Naive thymus-derived CD4-positive, alpha-beta T cell (primary cell): ENCODE results near the gene GPR89B. TPM values are rescaled to one million over a fixed set of nuclear protein-coding genes. Genes with fewer than 3 reads are reported as not detected.
"Not testable (repeated sequence)": the region's sequence is repeated elsewhere in the genome, so short reads cannot be mapped to it uniquely, and the experiment has no call there.

ENCODE experiments used
- ATAC-seq: fragments of 150-1000 bp; cut with Tn5 transposase; 2 replicates; pipeline ENCODE4 v1.10.0; 2021; ENCODE audit warnings: mild to moderate bottlenecking, moderate library complexity
- CTCF ChIA-PET: fragments of 350-600 bp; sonication (Branson Sonifier 250); formaldehyde crosslinking; loops from one replicate; lab custom pipeline; 2021; ENCODE audit warnings: antibody characterized with exemption; lab: Charles Lee
- POLR2A ChIA-PET: fragments of 350-600 bp; sonication (Branson Sonifier 250); formaldehyde crosslinking; loops from one replicate; lab custom pipeline; 2021; ENCODE audit warnings: antibody characterized with exemption, inconsistent platforms; lab: Charles Lee
- DNase-seq, 9 donors: peaks; one replicate each; pipeline versions ENCODE4 v3.0.0 to v3.0.0-alpha.2; 2020 to 2022; ENCODE audit warnings: mixed read lengths in 1 of 9
- H3K27ac ChIP-seq: one replicate; pipeline ENCODE4 v1.7.0; 2013; ENCODE audit warnings: mild to moderate bottlenecking, low read depth, low read length, moderate library complexity
- H3K27me3 ChIP-seq, 2 donors: one replicate each; pipeline ENCODE4 v1.7.0; 2013; ENCODE audit warnings: low read length in 2 of 2, mild to moderate bottlenecking in 2 of 2, moderate library complexity in 2 of 2; ENCODE audit not compliant: control insufficient read depth in 2 of 2, insufficient read depth in 2 of 2
- H3K36me3 ChIP-seq, 3 experiments: 1 replicate in 2 of 3; 2 replicates in 1 of 3; pipeline ENCODE4 v1.7.0; 2013; ENCODE audit warnings: low read length in 3 of 3, mild to moderate bottlenecking in 3 of 3, moderate library complexity in 1 of 3; ENCODE audit not compliant: insufficient read depth in 3 of 3, control insufficient read depth in 2 of 3
- H3K4me1 ChIP-seq, 2 donors: one replicate each; pipeline ENCODE4 v1.7.0; 2013; ENCODE audit warnings: low read length in 2 of 2, mild to moderate bottlenecking in 2 of 2, moderate library complexity in 1 of 2; ENCODE audit not compliant: control insufficient read depth in 2 of 2, insufficient read depth in 2 of 2
- H3K4me3 ChIP-seq: 2 replicates; pipeline ENCODE4 v1.7.0; 2013; ENCODE audit warnings: mild to moderate bottlenecking, low read length
- H3K9me3 ChIP-seq, 3 experiments: 1 replicate in 2 of 3; 2 replicates in 1 of 3; pipeline ENCODE4 v1.7.0; 2013; ENCODE audit warnings: low read length in 3 of 3; ENCODE audit not compliant: control insufficient read depth in 2 of 3
- H3K27ac Mint-ChIP-seq, 9 donors: one replicate each; pipeline ENCODE4 v1.8.0; 2020 to 2022; ENCODE audit warnings: mixed read lengths in 9 of 9, mild to moderate bottlenecking in 8 of 9, moderate library complexity in 5 of 9, inconsistent platforms in 2 of 9
- H3K27me3 Mint-ChIP-seq, 5 donors: one replicate each; pipeline ENCODE4 v1.8.0; 2021 to 2022; ENCODE audit warnings: mixed read lengths in 5 of 5, mild to moderate bottlenecking in 1 of 5
- H3K36me3 Mint-ChIP-seq, 5 donors: one replicate each; pipeline ENCODE4 v1.8.0; 2020 to 2022; ENCODE audit warnings: mixed read lengths in 5 of 5, mild to moderate bottlenecking in 3 of 5, inconsistent platforms in 1 of 5
- H3K4me1 Mint-ChIP-seq, 7 donors: one replicate each; pipeline ENCODE4 v1.8.0; 2020 to 2022; ENCODE audit warnings: mixed read lengths in 7 of 7, mild to moderate bottlenecking in 3 of 7, inconsistent platforms in 1 of 7
- H3K4me3 Mint-ChIP-seq, 10 donors: one replicate each; pipeline ENCODE4 v1.8.0; 2020 to 2022; ENCODE audit warnings: mild to moderate bottlenecking in 10 of 10, mixed read lengths in 10 of 10, moderate library complexity in 6 of 10, inconsistent platforms in 2 of 10
- H3K9me3 Mint-ChIP-seq, 11 donors: one replicate each; pipeline ENCODE4 v1.8.0; 2020 to 2022; ENCODE audit warnings: mixed read lengths in 11 of 11, mild to moderate bottlenecking in 4 of 11, inconsistent platforms in 1 of 11, moderate library complexity in 1 of 11
- intact Hi-C, 2 donors: fragments of 100-400 bp; cut with micrococcal nuclease; formaldehyde crosslinking; loops; one replicate each; pipeline ENCODE4 v1.15.1; 2023
- polyA plus RNA-seq, 2 donors: library from polyadenylated mRNA; unstranded; fragments of 300-500 nt; fragmentation: Illumina TruSeq; gene quantifications; one replicate each; pipeline ENCODE4 v1.2.3, GENCODE V29; 2021
- total RNA-seq, 6 experiments: library from RNA in 5 of 6; stranded (reverse) in 5 of 6; gene quantifications; 1 replicate in 5 of 6; 2 replicates in 1 of 6; pipeline ENCODE4 v1.2.3 and lab custom pipeline; 2021 to 2026

GPR89B gene
- total and polyA plus RNA-seq, 7 experiments from 2014 or later = 13.3 to 36.6 (median 21.5) TPM

DNA sequence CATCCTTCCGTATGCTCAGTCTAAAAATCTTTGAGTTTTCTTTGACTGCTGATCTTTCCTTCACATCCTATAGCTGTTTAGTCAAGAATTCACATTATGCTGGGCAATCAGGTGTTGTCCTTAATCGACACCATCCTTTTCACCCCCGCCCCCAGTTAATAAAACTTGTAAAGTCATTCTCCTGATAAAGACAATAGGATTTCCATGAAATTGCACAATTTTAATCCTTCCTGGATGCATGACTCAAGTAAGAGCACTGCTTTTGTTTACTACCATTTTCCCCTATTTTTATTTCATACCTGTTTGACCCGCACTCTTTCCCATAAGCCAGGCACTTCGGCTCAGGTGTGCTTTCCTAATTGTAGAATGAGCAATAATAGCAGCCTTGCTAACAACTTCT, 96.7 kb downstream of the GPR89B start:
- H3K36me3 Mint-ChIP-seq, H3K27me3 ChIP-seq, CTCF ChIA-PET, H3K9me3 Mint-ChIP-seq, H3K4me1 ChIP-seq, H3K4me3 ChIP-seq, POLR2A ChIA-PET, H3K27ac Mint-ChIP-seq, H3K4me1 Mint-ChIP-seq, H3K9me3 ChIP-seq, H3K27me3 Mint-ChIP-seq, DNase-seq, H3K4me3 Mint-ChIP-seq, H3K36me3 ChIP-seq, intact Hi-C loops, H3K27ac ChIP-seq, ATAC-seq: not testable (repeated sequence)

- H3K4me3 ChIP-seq, H3K27me3 ChIP-seq, H3K9me3 Mint-ChIP-seq, H3K27ac Mint-ChIP-seq, DNase-seq, intact Hi-C loops, H3K36me3 ChIP-seq, H3K27me3 Mint-ChIP-seq, H3K4me1 Mint-ChIP-seq, POLR2A ChIA-PET, H3K4me1 ChIP-seq, H3K9me3 ChIP-seq, ATAC-seq, H3K27ac ChIP-seq, CTCF ChIA-PET, H3K4me3 Mint-ChIP-seq, H3K36me3 Mint-ChIP-seq: not testable (repeated sequence)
Observed at GRCh38 chr1:148027004-148027403, 98.8 kb downstream of the GPR89B start.

- intact Hi-C loops, ATAC-seq, H3K4me1 Mint-ChIP-seq, DNase-seq, CTCF ChIA-PET, H3K4me3 ChIP-seq, H3K27ac ChIP-seq, H3K4me1 ChIP-seq, H3K36me3 Mint-ChIP-seq, H3K27me3 ChIP-seq, POLR2A ChIA-PET, H3K9me3 Mint-ChIP-seq, H3K36me3 ChIP-seq, H3K9me3 ChIP-seq: not testable (repeated sequence)
- peak overlapping the region in 2 of 9 donors; percentile 60 to 69 for H3K27ac Mint-ChIP-seq
- H3K4me3 Mint-ChIP-seq = peak overlapping the region; percentile 50 to 84 (median 70)
- H3K27me3 Mint-ChIP-seq = peaks cover 7 to 15% (median 9%) of the 10 kb centered on the region in 5 donors
Observed at GRCh38 chr1:148032247-148032646, 104.0 kb downstream of the GPR89B start.

DNA sequence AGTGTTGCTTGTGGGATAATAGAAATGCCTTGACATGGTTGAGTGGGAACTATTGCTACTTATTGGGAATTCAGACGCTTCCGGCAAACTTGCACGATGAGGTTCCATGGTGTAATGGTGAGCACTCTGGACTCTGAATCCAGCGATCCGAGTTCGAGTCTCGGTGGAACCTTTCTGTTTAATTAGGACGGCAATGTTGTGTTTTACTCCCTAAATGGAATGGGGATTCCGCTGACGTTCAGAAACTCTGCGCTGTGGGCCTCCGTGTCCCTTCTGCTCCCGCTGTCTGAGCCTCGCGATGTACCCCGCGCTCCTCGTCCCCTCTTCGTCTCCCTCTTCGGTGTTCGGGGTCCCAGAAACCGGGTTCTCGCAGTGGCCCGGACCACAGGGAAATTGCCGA, 104.5 kb downstream of the GPR89B start:
- H3K9me3 Mint-ChIP-seq, CTCF ChIA-PET, H3K4me3 ChIP-seq, ATAC-seq, H3K27ac ChIP-seq, H3K4me1 Mint-ChIP-seq, H3K36me3 Mint-ChIP-seq, H3K27me3 ChIP-seq, H3K9me3 ChIP-seq, intact Hi-C loops, H3K4me1 ChIP-seq, POLR2A ChIA-PET, DNase-seq, H3K36me3 ChIP-seq: not testable (repeated sequence)
- peak overlapping the region in 4 of 10 donors; percentile 50 to 84 (median 72) for H3K4me3 Mint-ChIP-seq
- peak overlapping the region in 1 of 9 donors; percentile 69 for H3K27ac Mint-ChIP-seq
- peaks cover 7 to 15% (median 9%) of the 10 kb centered on the region in 5 donors for H3K27me3 Mint-ChIP-seq

GRCh38 chr1:148033147-148033546, 104.9 kb downstream of the GPR89B start:
- POLR2A ChIA-PET, H3K27ac Mint-ChIP-seq, H3K27me3 ChIP-seq, H3K36me3 Mint-ChIP-seq, H3K27ac ChIP-seq, DNase-seq, H3K36me3 ChIP-seq, H3K4me1 Mint-ChIP-seq, H3K9me3 Mint-ChIP-seq, H3K4me1 ChIP-seq, intact Hi-C loops, ATAC-seq, H3K9me3 ChIP-seq, H3K4me3 ChIP-seq, CTCF ChIA-PET: not testable (repeated sequence)
- peak overlapping the region in 2 of 10 donors; percentile 46 to 47 for H3K4me3 Mint-ChIP-seq
- peaks cover 7 to 15% (median 9%) of the 10 kb centered on the region in 5 donors for H3K27me3 Mint-ChIP-seq

DNA sequence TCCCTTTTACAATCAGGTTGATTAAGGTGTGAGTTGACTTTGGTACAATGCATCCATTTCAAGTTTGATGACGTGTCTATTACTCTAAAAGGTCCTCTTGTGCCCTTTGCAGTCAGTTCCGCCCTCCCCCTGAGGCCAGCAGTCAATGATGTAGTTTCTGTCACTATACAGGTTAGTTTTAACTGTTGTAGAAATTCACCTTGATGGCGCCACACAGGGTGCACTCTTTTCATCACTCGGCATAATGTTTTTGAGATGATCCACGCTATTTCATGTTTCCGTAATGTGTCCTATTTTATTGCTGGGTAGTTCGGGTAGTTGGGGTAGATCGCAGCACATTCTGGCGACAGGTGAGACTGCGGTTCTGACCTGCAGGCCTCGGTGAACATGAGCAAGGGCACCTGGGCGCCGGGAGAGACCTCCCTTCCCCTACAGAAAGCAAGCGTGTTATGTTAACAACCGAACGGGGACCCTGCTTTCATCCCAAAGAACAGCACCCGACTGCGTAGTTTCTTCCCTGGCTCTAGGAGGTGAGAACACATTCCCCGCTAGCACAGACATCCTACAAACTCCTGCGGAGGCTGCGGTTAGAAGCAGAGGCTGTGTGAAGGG, 109.7 kb downstream of the GPR89B start:
- peak overlapping the region; percentile 74 for H3K27ac ChIP-seq
- H3K9me3 ChIP-seq, H3K4me1 Mint-ChIP-seq, intact Hi-C loops, DNase-seq, H3K4me1 ChIP-seq, POLR2A ChIA-PET, H3K9me3 Mint-ChIP-seq, CTCF ChIA-PET, H3K27me3 ChIP-seq, H3K36me3 ChIP-seq, ATAC-seq, H3K36me3 Mint-ChIP-seq: not testable (repeated sequence)
- H3K27me3 Mint-ChIP-seq = peaks cover 0 to 14% (median 0%) of the 10 kb centered on the region in 5 donors
- peak overlapping the region; percentile 81 to 94 (median 90) for H3K4me3 Mint-ChIP-seq
- H3K4me3 ChIP-seq = peak overlapping the region; percentile 53
- H3K27ac Mint-ChIP-seq = peak overlapping the region; percentile 91 to 99 (median 97)
